Ishikawa (cell line): ENCODE measurements around the gene FOXJ3.

Experiments used
- CEBPB ChIP-seq: IDR thresholded peaks from 2 replicates; pipeline ENCODE4 v1.6.1; 2012
- CREB1 ChIP-seq: IDR thresholded peaks from 2 replicates; pipeline ENCODE4 v1.6.1; 2012; ENCODE audit warnings: low read depth
- EGR1 ChIP-seq: IDR thresholded peaks from 2 replicates; pipeline ENCODE4 v1.6.1; 2012
- EP300 ChIP-seq: IDR thresholded peaks from 2 replicates; pipeline ENCODE4 v1.6.1; 2012; ENCODE audit warnings: borderline replicate concordance
- FOXM1 ChIP-seq: IDR thresholded peaks from 2 replicates; pipeline ENCODE4 v1.6.1; 2012; ENCODE audit warnings: low read depth, borderline replicate concordance
- MAX ChIP-seq: IDR thresholded peaks from 2 replicates; pipeline ENCODE4 v1.6.1; 2012
- NFIC ChIP-seq: IDR thresholded peaks from 2 replicates; pipeline ENCODE4 v1.6.1; 2012
- RAD21 ChIP-seq: IDR thresholded peaks from 2 replicates; pipeline ENCODE4 v1.6.1; 2012; ENCODE audit warnings: low read depth
- REST ChIP-seq: IDR thresholded peaks from 2 replicates; pipeline ENCODE4 v1.6.1; 2012; ENCODE audit warnings: low read depth, mild to moderate bottlenecking
- TAF1 ChIP-seq: IDR thresholded peaks from 2 replicates; pipeline ENCODE4 v1.6.1; 2012; ENCODE audit warnings: low read depth, mild to moderate bottlenecking
- TCF12 ChIP-seq: IDR thresholded peaks from 2 replicates; pipeline ENCODE4 v1.6.1; 2012; ENCODE audit warnings: low read depth
- TEAD4 ChIP-seq: IDR thresholded peaks from 2 replicates; pipeline ENCODE4 v1.6.1; 2012
- USF1 ChIP-seq: IDR thresholded peaks from 2 replicates; pipeline ENCODE4 v1.6.1; 2012
- YY1 ChIP-seq: IDR thresholded peaks from 2 replicates; pipeline ENCODE4 v1.6.1; 2012; ENCODE audit warnings: low read depth
- ZBTB7A ChIP-seq: IDR thresholded peaks from 2 replicates; pipeline ENCODE4 v1.6.1; 2012; ENCODE audit warnings: low read depth

Gene FOXJ3

DNA sequence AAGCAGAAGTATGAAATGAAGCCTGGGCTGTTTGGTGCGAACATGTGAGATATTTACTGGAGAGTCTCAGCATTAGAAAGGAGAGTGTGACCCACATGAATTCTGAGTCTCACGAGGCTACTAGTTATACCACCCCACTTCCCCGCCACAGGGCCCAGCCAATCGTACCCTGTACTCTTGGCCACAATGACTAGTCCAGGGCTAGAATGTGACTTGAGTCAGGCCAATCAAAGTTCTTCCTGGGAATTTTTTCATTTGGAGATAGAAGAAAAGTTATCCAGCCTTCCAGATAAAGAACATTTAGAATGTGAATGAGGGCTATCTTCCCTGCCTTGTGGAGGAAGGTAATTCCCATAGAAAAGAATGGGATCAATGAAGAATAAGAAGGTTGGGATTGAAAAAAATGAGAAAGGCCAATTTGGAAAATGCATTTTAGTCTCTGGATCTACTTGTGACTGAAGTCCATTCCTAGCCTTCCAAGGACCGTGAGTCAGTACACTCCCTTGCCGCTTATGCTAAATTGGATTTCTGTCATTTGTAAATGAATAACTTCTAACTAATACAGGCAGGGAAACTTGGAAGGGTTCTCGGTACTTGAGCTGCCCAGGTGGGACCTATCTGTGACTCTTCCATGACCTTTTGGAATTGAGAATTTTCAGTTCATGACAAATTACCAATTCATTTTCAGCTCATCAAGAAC lies 33.2 kb upstream of the FOXJ3 start:
- no peak for TF ChIP-seq MAX
- no peak for TF ChIP-seq RAD21
- TF ChIP-seq CREB1 = no peak
- no peak for TF ChIP-seq YY1
- TF ChIP-seq REST = no peak
- no peak for TF ChIP-seq NFIC
- TF ChIP-seq EP300 = no peak

DNA sequence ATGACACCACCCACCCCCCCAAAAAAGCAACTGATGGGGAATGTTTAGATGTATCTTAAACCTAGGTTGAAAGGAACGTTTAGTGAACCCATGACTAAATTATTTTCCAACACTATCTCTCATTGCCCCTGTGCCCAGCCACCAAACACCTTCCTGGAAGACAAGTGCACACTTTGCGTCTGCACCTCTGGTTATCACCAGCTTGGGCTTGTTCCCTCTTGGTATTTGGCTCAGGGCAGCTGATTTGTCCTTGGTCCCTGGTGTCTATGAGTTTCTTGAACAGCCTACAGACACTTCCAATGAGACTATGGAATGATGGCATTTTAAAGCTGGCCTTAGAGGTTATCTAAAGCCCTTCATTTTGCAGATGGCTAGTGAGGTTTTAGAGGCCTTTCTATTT lies 30.1 kb upstream of the FOXJ3 start:
- TF ChIP-seq ZBTB7A (no peak), TAF1 (no peak), CEBPB (no peak), MAX (no peak), EGR1 (no peak), NFIC (no peak), YY1 (no peak), TCF12 (no peak), TEAD4 (no peak), CREB1 (no peak), USF1 (no peak), FOXM1 (no peak), EP300 (no peak), REST (no peak), RAD21 (no peak)

- TF ChIP-seq EGR1 = no peak
- no peak for TF ChIP-seq NFIC
- TF ChIP-seq FOXM1 = no peak
- no peak for TF ChIP-seq MAX
Measured at GRCh38 chr1:42364542-42364941, 29.5 kb upstream of the FOXJ3 start.

GRCh38 chr1:42364089-42364488 lies 29.1 kb upstream of the FOXJ3 start:
- TF ChIP-seq TAF1 (no peak), MAX (no peak), NFIC (no peak)

DNA sequence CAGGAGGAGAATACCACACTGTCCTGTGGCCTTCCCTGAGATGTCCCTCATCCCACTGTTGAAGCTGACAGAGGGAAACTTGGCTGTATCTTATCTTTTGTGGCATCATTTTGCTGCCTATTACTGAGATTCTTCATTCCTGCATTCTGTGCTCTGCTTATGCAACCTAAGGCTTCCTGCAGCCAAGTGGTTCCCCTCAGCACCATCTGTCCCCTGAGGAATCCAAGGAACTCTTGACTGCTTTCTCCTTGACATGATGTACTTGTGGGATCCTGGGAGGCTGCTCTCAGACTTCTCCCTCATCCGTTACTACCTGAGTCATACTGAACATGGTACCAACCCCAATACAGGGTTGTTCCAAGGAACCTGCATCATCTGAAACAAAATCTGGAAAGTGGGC lies 24.4 kb upstream of the FOXJ3 start:
- no peak for TF ChIP-seq NFIC
- no peak for TF ChIP-seq TEAD4
- no peak for TF ChIP-seq CEBPB
- no peak for TF ChIP-seq FOXM1
- no peak for TF ChIP-seq EGR1
- TF ChIP-seq USF1 = no peak
- TF ChIP-seq YY1 = no peak
- TF ChIP-seq TAF1 = no peak
- TF ChIP-seq REST = no peak
- no peak for TF ChIP-seq EP300
- no peak for TF ChIP-seq CREB1
- TF ChIP-seq ZBTB7A = no peak
- no peak for TF ChIP-seq TCF12
- no peak for TF ChIP-seq RAD21
- no peak for TF ChIP-seq MAX
